ENCODE data around the gene ASCL3.
"Not testable (repeated sequence)": the region's sequence is repeated elsewhere in the genome, so short reads cannot be mapped to it uniquely, and the experiment has no call there.

ASCL3 gene

DNA sequence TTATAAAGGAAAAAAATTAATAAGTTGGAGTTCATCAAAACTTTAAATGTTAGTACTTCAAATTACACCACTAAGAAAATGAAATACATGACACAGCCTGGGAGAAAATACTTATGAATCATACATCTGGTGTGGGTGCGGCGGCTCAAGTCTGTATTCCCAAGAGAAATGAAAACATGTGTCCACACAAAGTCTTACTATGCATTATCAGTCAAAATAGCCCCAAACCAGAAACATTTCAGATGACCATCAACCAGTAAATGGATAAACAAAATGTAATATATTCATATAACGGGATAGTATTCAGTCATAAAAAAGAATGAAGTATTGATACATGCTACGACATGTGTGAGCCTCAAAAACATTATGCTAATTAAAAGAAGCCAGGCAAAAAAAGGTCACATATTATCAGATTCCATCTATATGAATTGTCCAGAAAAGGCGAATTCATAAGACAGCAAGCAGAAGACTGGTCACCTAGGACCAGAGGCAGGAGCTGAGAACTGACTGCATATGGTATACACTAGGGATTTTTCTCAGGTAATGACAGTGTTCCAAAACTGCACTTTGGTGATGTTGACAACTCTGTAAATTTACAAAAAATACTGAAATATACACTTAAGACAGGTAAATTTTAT is 37.2 kb downstream of the ASCL3 start:
- Mint-ChIP-seq H3K9me3 (no peaks in the 10 kb centered on the region), H3K4me3 (no peak overlapping the region), H3K27ac (no peak overlapping the region), H3K36me3 (no peaks in the 10 kb centered on the region), H3K4me1 (peaks cover 27% of the 10 kb centered on the region)
- ATAC-seq, result no peak
- no peak for DNase-seq (ENCODE audit: low spot score in 2 of 2)

DNA sequence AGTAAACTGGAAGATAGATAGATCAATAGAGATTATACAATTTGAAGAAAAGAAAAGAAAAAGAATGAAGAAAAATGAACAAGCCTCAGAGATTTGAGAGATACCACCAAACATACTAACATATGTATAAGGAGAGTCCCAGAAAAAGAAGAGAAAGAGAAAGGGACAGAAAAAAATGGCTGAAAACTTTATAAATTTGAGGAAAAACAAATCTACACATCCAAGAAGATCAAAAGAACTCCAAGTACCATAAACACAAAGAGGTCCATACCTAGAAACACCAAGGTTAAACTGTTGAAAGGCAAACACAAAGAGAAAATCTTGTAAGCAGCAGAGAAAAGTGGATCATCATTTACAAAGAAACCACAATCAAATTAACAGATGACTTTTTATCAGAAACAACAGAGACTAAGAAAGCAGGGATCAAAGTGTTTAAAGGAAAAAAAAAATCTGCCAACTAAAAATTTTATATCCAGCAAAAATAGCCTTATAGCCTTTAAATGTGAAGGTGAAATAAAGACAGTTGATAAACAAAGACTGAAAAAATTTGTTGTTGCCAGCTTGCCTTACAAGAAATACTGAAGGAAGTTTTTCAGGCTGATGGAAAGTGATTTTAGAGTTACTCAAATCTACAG is 43.6 kb downstream of the ASCL3 start:
- ATAC-seq (no peak), DNase-seq (ENCODE audit: low spot score in 2 of 2) (no peak)
- Mint-ChIP-seq H3K9me3 (peaks cover 15% of the 10 kb centered on the region), H3K36me3 (no peaks in the 10 kb centered on the region), H3K27ac (no peak overlapping the region), H3K4me3 (no peak overlapping the region), H3K4me1 (no peaks in the 10 kb centered on the region)

DNA sequence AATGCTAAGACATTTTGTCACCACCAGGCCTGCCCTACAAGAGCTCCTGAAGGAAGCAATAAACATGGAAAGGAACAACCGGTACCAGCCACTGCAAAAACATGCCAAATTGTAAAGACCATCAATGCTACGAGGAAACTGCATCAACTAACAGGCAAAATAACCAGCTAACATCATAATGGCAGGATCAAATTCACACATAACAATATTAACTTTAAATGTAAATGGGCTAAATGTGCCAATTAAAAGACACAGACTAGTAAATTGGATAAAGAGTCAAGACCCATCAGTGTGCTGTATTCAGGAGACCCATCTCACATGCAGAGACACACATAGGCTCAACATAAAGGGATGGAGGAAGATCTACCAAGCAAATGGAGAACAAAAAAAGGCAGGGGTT is 51.6 kb downstream of the ASCL3 start:
- not testable (repeated sequence) for H3K36me3 Mint-ChIP-seq; H3K27ac Mint-ChIP-seq; ATAC-seq; H3K4me1 Mint-ChIP-seq; DNase-seq (ENCODE audit: low spot score in 2 of 2); H3K4me3 Mint-ChIP-seq; H3K9me3 Mint-ChIP-seq
